ENCODE measurements around the gene TINCR. TPM values are rescaled to one million over a fixed set of nuclear protein-coding genes. Genes with fewer than 3 reads are reported as not detected.

The TINCR gene
- total RNA-seq, 4 donors from 2014 or later, result 19.6 to 44.2 (median 28.0) TPM

GRCh38 chr19:5571777-5572176 is 4.0 kb upstream of the TINCR start:
- WGBS, 2 donors, result 90 to 97% methylated on average over 3 of the region's 3 CpGs
- Histone ChIP-seq H3K4me3 (no peak overlapping the region), H3K36me3 (no peaks in the 10 kb centered on the region), H3K4me1 (peaks cover 0 to 23% (median 0%) of the 10 kb centered on the region in 3 donors), H3K27me3 (peaks cover 0 to 28% (median 0%) of the 10 kb centered on the region in 4 donors), H3K9me3 (no peaks in the 10 kb centered on the region), H3K27ac (peak overlapping the region in 1 of 4 donors; percentile 42)
- intact Hi-C loops (cut with DNase I), result no loop called here
- no peak for DNase-seq
- TF ChIP-seq POLR2A (IDR thresholded peaks at IDR 0.05), result no peak

GRCh38 chr19:5567970-5568407 is 236 bp upstream of the TINCR start:
- Histone ChIP-seq H3K4me3 (peak overlapping the region; percentile 58 to 78 (median 66)), H3K36me3 (peaks cover 0 to 2% (median 0%) of the 10 kb centered on the region in 3 donors), H3K27ac (peak overlapping the region; percentile 55 to 89 (median 83)), H3K27me3 (peaks cover 0 to 48% (median 0%) of the 10 kb centered on the region in 4 donors), H3K4me1 (peaks cover 0 to 50% (median 4%) of the 10 kb centered on the region in 3 donors), H3K9me3 (no peaks in the 10 kb centered on the region)
- no peak for DNase-seq
- TF ChIP-seq CTCF (IDR thresholded peaks at IDR 0.05) (no peak), POLR2A (IDR thresholded peaks at IDR 0.05) (no peak)
- WGBS, 2 donors, result 69% methylated on average over 5 to 7 of the region's 40 CpGs
- intact Hi-C loops (cut with DNase I), result no loop called here

- 66 to 72% methylated on average over 7 of the region's 7 CpGs for WGBS, 2 donors
- H3K9me3 ChIP-seq, result peaks cover 0 to 11% (median 0%) of the 10 kb centered on the region in 3 donors
- peaks cover 4 to 55% (median 5%) of the 10 kb centered on the region in 3 donors for H3K4me1 ChIP-seq
- H3K36me3 ChIP-seq, result peaks cover 0 to 27% (median 0%) of the 10 kb centered on the region in 3 donors
- TF ChIP-seq POLR2A (IDR thresholded peaks at IDR 0.05) (no peak), CTCF (IDR thresholded peaks at IDR 0.05) (no peak)
- DNase-seq, result no peak
- peak overlapping the region in 1 of 4 donors; percentile 78 for H3K4me3 ChIP-seq
- intact Hi-C loops (cut with DNase I), result no loop called here
- peaks cover 0 to 73% (median 0%) of the 10 kb centered on the region in 4 donors for H3K27me3 ChIP-seq
- H3K27ac ChIP-seq, result no peak overlapping the region
These were observed 2.8 kb downstream of the TINCR start for GRCh38 chr19:5564930-5565329.

- intact Hi-C loops (cut with DNase I), result no loop called here
- H3K4me3 ChIP-seq, result no peak overlapping the region
- H3K27ac ChIP-seq, result peak overlapping the region in 2 of 4 donors; percentile 59 to 66
- WGBS, 2 donors, result 12 to 33% methylated on average over 11 to 12 of the region's 14 CpGs
- peaks cover 0 to 72% (median 0%) of the 10 kb centered on the region in 4 donors for H3K27me3 ChIP-seq
- H3K9me3 ChIP-seq, result peaks cover 0 to 11% (median 0%) of the 10 kb centered on the region in 3 donors
- peaks cover 4 to 64% (median 9%) of the 10 kb centered on the region in 3 donors for H3K4me1 ChIP-seq
- TF ChIP-seq POLR2A (IDR thresholded peaks at IDR 0.05) (no peak), CTCF (IDR thresholded peaks at IDR 0.05) (no peak)
- peaks cover 0 to 27% (median 0%) of the 10 kb centered on the region in 3 donors for H3K36me3 ChIP-seq
- no peak for DNase-seq
These were observed 3.7 kb downstream of the TINCR start for GRCh38 chr19:5563935-5564612.

DNA sequence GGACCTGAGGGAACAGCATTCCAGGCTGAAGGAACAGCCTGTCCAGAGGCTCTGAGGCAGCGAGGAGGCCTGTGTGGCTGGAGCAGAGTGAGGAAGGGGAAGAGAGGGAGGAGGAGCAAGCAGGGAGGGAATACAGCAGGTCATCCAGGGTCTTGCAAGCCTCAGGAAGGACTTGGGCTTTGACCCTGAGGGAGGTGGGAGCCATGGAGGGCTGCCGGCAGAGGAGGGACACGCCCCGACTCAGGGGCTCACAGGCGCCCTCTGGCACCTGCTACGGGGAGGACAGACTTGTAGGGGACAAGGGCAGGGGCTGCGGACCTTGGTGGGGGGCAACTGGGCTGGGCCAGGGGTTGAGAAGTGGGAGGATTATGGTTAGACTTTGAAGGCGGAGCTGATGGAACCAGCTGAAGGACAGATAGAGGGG is 4.7 kb downstream of the TINCR start:
- Histone ChIP-seq H3K9me3 (peaks cover 0 to 11% (median 0%) of the 10 kb centered on the region in 3 donors), H3K36me3 (peaks cover 0 to 27% (median 0%) of the 10 kb centered on the region in 3 donors), H3K27ac (no peak overlapping the region), H3K4me3 (no peak overlapping the region), H3K4me1 (peaks cover 4 to 69% (median 16%) of the 10 kb centered on the region in 3 donors), H3K27me3 (peaks cover 0 to 71% (median 0%) of the 10 kb centered on the region in 4 donors)
- intact Hi-C loops (cut with DNase I), result no loop called here
- TF ChIP-seq POLR2A (IDR thresholded peaks at IDR 0.05), result no peak
- no peak for TF ChIP-seq CTCF (IDR thresholded peaks at IDR 0.05)
- 45 to 65% methylated on average over 8 of the region's 8 CpGs for WGBS, 2 donors
- no peak for DNase-seq

Measured in esophagus squamous epithelium (tissue), 5 donors.